Jurkat, Clone E6-1 (cell line): Measurements from ENCODE around the gene RAB4B.
"Not testable (repeated sequence)": the region's sequence is repeated elsewhere in the genome, so short reads cannot be mapped to it uniquely, and the experiment has no call there.

Source experiments
- DNase-seq: peaks from one replicate; pipeline ENCODE4 v3.0.0-alpha.2; 2011; ENCODE audit warnings: low read depth, low spot score
- H3K4me3 ChIP-seq: 2 replicates; pipeline ENCODE4 v1.5.1; 2011; ENCODE audit warnings: mild to moderate bottlenecking, low read length, control low read depth, moderate library complexity

The RAB4B gene

DNA sequence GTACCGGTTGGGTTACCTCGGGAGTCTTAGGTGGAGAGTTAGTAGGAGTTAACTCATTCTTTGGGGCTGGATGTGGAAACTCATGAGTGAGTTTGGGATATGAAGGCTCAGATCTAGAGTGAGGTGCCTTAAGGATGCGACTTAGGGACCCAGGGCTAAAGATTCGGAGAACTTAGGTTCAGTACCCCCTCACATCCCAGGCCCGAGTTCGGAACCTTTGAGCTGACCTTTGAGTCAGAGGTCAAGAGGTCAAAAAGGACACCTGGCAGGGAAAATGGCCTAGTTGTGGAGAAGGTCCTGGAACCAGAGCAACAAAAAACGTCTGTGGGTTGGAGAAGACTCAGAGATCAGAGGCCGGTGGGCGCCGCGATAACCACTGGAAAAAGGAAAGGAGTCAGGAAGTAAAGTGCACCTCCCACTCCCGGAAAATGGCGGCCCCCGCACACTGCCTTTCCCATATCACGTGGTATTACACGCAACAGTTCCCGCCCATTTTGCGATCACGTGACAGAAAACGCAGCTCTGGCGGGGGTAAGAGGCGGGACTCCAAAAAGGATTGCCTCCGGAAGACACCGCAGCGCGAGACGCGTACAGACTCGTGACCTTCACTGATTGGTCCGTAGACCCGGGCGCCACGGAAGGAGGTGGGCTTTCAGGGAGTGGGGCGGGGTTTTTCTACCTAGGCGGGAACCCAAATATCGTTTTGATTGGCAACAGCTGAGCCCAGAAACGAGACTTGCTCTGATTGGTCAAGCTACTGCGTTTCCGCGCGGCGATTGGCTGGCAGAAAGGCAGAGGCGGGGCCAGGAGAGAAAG, 27.8 kb upstream of the RAB4B start, which contains the start of gene ACTMAP:
Gene ACTMAP (minus strand): TSS at position 420 of the 816 bp plus-strand sequence. CDS start 674 bp downstream, outside the sequence.
- DNase-seq = peak; percentile 100
- peak within 1 kb of the TSS; percentile 85 for H3K4me3 ChIP-seq

DNA sequence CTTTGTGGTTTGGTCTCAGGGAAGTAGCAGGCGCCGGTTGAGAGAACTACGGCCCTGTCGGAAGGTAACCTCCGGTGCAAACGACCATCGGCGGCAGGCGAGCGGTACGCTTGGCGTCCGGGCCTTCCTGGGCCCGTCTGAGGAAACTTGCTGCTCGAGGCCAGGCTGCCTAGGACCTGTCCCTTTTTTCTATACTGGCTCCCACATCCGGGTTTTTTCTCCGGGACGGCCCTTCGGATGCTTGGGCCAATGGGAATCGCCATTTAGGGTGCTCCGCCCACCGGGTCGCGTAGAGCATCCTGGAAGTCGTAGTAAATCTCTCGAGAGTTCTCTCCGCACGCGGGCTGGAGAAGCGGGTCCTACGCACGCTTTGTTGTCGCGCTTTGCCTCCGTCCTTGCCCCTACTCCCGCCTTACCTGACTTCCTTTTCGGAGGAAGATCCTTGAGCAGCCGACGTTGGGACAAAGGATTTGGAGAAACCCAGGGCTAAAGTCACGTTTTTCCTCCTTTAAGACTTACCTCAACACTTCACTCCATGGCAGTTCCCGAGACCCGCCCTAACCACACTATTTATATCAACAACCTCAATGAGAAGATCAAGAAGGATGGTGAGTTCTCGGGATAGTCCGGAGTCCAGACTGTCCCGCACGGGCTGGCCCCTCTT, 27.0 kb upstream of the RAB4B start, which contains the start of gene SNRPA:
Gene SNRPA (plus strand): TSS at position 330 of the 664 bp plus-strand sequence. CDS start 206 bp downstream, at position 536.
- DNase-seq = peak; percentile 98
- H3K4me3 ChIP-seq = peak within 1 kb of the TSS; percentile 85

DNA sequence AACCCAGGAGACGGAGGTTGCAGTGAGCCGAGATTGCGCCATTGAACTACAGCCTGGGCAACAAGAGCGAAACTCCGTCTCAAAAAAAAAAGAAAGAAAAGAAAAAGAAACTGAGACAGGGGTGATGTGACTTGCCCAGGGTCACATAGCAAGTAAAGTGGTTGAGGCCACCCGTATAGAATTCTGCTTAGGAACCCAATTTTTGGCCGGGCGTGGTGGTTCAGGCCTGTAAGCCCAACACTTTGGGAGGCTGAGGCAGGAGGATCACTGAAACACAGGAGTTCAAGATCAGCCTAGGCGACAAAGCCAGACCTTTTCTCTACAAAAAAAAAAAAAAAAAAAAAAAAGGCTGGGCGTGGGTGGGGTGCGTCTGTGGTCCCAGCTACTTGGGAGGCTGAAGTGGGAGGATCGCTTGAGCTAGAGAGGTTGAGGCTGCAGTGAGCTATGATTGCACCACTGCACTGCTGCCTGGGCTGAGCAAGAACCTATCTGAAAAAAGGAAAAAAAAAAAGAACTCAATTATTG, 25.7 kb upstream of the RAB4B start:
- H3K4me3 ChIP-seq = peak overlapping the region; percentile 85
- DNase-seq = no peak

GRCh38 chr19:40754611-40755247, 23.3 kb upstream of the RAB4B start:
- no peak overlapping the region for H3K4me3 ChIP-seq
- DNase-seq = no peak

DNA sequence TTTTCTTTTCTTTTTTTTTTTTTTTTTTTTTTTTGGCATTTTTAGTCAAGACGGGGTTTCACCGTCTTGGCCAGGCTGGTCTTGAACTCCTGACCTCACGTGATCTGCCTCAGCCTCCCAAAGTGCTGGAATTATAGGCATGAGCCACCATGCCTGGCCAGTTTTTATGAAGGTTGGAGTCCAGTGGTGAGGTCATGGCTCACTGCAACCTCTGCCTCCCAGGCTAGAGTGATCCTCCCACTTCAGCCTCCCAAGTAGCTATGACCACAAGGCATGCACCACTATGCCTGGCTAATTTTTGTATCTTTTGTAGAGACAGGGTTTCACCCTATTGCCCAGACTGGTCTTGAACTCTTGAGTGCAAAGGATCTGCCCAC, 22.8 kb upstream of the RAB4B start:
- no peak overlapping the region for H3K4me3 ChIP-seq
- no peak for DNase-seq

DNA sequence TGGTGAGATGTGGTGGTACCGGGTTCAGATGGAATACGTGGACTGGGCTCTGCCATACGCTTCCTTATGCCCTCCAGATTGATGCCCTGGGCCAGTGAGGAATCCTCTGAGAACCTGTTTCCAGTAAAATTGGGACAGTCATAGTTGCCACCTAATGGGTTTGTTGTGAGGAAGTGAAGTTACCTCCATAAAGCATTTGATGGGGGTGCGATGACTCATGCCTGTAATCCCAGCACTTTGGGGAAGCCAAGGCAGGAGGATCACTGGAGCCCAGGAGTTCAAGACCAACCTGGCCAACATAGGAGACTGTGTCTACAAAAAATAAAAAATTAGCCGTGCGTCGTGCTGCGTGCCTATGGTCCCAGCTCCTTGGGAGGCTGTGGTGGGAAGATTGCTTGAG, 22.3 kb upstream of the RAB4B start:
- H3K4me3 ChIP-seq = no peak overlapping the region
- no peak for DNase-seq

- H3K4me3 ChIP-seq = no peak overlapping the region
- DNase-seq = no peak
Observed at GRCh38 chr19:40756502-40757110, 21.4 kb upstream of the RAB4B start.

DNA sequence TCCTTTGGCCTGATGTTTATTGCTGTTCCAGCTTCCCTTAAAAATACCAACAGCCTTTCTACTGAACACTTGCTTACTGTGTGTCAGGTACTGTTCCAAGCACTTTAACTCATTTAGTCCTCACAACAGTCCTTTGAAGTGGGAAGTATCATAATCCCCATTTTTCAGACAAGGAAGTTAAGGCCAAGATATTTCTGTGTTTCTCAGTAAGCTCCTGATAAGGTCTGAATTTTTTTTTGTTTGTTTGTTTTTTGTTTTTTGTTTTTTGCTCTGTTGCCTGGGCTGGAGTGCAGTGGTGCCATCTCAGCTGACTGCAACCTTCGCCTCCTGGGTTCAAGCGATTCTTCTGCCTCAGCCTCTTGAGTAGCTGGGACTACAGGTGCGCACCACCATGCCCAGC, 19.6 kb upstream of the RAB4B start:
- no peak for DNase-seq
- no peak overlapping the region for H3K4me3 ChIP-seq

DNA sequence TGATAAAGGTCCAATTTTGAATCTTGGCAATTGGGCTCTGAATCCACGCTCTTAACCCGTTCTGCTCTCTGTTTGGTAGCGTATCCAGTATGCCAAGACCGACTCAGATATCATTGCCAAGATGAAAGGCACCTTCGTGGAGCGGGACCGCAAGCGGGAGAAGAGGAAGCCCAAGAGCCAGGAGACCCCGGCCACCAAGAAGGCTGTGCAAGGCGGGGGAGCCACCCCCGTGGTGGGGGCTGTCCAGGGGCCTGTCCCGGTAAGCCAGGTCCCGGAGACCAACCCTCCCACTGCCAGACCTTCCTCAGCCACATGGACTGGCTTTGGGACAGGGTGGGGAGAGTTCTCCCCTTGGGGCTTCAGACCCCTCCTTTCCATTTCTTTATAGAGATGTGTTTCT, 18.7 kb upstream of the RAB4B start:
- no peak for DNase-seq
- no peak overlapping the region for H3K4me3 ChIP-seq

GRCh38 chr19:40762754-40763470, 15.1 kb upstream of the RAB4B start:
- no peak for DNase-seq
- H3K4me3 ChIP-seq = no peak overlapping the region

GRCh38 chr19:40763526-40763925, 14.5 kb upstream of the RAB4B start:
- H3K4me3 ChIP-seq = no peak overlapping the region
- no peak for DNase-seq

GRCh38 chr19:40763963-40764362, 14.1 kb upstream of the RAB4B start:
- no peak for DNase-seq
- H3K4me3 ChIP-seq = no peak overlapping the region

- H3K4me3 ChIP-seq, DNase-seq: not testable (repeated sequence)
Observed at GRCh38 chr19:40766385-40766784, 11.7 kb upstream of the RAB4B start.

DNA sequence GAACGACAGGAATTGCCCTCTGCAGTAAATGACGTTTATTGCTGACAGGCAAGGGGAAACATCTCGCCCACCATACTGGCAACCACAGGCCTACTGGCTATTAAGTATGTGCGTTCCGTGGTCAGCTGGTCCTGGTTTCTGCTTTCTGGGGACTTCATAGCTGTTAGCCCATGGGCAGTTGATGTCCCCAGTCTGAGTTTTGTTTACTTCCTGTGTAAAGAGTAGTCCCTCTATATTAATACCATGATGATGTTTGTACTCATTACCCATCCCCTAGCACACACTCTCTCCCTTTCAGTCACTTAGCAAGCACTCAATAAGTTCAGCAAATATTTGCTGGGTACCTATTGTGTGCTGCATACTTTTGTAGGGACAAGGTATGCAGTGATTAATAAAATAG, 9.2 kb upstream of the RAB4B start:
- H3K4me3 ChIP-seq = no peak overlapping the region
- DNase-seq = no peak

DNA sequence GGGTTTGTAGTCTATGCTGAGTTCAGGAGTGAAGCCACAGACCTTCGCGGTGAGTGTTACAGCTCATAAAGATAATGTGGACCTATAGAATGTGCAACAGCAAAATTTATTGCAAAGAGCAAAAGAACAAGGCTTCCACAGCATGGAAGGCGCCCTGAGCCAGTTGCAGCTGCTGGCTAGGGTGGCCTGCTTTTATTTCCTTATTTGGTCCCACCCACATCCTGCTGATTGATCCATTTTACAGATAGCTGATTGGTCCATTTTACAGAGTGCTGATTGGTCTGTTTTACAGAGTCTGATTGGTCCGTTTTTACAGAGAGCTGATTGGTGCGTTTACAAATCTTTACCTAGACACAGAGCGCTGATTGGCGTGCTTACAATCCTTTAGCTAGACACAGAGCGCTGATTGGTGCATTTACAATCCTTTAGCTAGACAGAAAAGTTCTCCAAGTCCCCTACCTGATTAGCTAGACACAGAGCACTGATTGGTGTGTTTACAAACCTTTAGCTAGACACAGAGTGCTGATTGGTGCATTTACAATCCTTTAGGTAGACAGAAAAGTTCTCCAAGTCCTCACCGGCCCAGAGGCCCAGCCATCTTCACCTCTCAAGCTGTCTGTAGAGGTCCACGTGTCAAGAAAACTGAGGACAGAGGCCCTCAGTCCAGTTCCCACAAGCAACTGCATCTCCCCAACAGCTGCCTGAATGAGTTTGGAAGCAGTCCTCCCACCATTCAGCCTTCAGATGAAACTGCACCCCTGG, 6.8 kb upstream of the RAB4B start:
- peak; percentile 52 for DNase-seq
- not testable (repeated sequence) for H3K4me3 ChIP-seq

DNA sequence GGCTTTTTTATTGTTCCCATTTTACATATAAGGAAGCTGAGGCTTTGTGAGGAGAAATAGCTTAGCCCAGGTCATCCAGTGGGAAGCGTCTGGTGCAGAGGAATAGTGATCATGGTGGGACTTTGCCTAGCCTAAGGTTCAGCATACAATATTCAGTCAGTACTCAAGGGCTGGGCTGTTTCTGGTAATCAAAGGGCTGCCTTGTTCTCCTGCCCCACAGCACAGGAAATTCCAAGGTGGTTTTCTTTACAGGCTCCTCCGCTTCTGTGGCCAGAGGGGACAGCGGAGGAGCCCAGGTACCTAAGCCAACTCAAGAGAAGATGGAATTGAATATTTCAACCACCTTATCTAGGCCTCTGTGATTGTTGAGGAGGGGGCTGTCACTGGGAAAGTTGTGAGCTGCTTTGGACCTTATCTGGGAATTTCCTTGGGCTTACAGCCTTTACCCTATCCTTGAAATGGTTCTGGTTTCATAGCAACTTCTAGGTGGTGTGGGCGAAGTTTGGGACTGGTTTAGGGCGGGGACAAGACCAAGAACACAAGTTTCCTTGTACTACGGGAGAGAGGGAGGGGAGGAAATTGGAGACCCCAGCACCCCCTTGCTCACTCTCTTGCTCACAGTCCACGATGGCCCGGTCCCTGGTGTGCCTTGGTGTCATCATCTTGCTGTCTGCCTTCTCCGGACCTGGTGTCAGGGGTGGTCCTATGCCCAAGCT, 3.0 kb upstream of the RAB4B start, which contains the start of gene MIA:
Gene MIA (plus strand): TSS at position 606 of the 716 bp plus-strand sequence. CDS start 22 bp downstream, at position 628.
- H3K4me3 ChIP-seq = no peak within 1 kb of the TSS
- no peak for DNase-seq

DNA sequence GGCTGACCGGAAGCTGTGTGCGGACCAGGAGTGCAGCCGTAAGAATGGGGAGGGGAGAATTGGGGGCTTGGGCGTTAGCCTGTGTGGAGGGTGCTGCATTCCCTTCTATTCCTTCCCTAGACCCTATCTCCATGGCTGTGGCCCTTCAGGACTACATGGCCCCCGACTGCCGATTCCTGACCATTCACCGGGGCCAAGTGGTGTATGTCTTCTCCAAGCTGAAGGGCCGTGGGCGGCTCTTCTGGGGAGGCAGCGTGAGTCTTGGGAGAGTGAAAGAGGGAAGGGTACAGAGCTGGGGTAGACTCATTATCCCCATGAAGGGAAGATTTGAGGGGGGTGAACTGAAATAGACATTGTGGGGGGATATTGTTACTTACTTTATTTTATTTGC, 2.4 kb upstream of the RAB4B start:
- H3K4me3 ChIP-seq = no peak overlapping the region
- DNase-seq = no peak
